ENCODE results near the gene MGAT4B. TPM values are rescaled to one million over a fixed set of nuclear protein-coding genes. Genes with fewer than 3 reads are reported as not detected.

MGAT4B gene
- total and polyA plus RNA-seq, 2 of the 13 experiments (the other 11 are each of a cell fraction or from before 2014, with no cell fraction given), result 93.5 to 130 TPM

DNA sequence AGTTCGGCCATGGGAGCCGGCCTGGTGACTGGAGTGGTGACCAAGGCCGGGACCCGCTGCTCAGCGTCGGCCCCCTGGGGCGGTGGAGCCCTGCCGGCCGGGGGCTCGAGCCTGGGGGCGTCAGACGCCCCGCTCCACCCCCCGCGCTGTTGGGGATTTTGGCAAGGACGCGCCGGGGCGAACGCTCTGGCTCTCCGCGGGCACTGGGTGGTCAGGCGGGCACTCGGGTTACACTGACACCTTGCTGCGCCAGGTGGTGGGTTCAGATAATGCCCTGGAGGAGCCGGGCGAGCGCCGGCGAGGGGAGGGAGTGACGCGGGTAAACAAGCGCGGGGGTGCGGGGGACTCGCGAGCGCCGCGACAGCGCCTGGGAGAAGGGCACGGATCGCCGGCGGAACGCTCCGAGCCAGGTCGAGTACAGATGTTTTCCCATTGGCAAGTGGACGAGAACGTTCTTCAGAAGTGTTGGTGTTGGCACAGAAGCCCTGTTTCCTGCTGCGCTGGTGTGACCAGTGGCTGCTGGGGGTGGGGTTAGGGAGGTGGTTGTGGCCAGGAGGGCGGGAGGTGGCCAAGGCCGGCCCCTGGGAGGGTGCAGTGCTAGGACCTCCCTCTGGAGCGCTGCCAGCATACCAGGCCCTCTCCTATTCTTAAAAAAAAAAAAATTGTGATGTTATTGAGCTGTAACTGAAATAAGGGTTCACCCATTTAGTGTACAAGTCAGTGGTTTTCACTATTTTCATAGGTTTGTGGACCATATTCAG lies 14.8 kb upstream of the MGAT4B start (continued):
- TF ChIP-seq ZSCAN12 (CRISPR knock-in tag; IDR thresholded peaks at IDR 0.05), result no peak
- TF ChIP-seq, protein P1, sequence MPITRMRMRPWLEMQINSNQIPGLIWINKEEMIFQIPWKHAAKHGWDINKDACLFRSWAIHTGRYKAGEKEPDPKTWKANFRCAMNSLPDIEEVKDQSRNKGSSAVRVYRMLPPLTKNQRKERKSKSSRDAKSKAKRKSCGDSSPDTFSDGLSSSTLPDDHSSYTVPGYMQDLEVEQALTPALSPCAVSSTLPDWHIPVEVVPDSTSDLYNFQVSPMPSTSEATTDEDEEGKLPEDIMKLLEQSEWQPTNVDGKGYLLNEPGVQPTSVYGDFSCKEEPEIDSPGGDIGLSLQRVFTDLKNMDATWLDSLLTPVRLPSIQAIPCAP (CRISPR knock-in tag; IDR thresholded peaks at IDR 0.05; ENCODE audit: low read depth), result no peak
- TF ChIP-seq ZNF546 (CRISPR knock-in tag; conservative IDR thresholded peaks at IDR 0.05), result no peak
- no peak for TF ChIP-seq THAP11 (CRISPR knock-in tag; IDR thresholded peaks at IDR 0.05)
- TF ChIP-seq, protein P2, sequence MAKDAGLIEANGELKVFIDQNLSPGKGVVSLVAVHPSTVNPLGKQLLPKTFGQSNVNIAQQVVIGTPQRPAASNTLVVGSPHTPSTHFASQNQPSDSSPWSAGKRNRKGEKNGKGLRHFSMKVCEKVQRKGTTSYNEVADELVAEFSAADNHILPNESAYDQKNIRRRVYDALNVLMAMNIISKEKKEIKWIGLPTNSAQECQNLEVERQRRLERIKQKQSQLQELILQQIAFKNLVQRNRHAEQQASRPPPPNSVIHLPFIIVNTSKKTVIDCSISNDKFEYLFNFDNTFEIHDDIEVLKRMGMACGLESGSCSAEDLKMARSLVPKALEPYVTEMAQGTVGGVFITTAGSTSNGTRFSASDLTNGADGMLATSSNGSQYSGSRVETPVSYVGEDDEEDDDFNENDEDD (CRISPR knock-in tag; IDR thresholded peaks at IDR 0.05; ENCODE audit: borderline replicate concordance), result no peak
- no peak; the same call in 1 of the 2 replicates for TF ChIP-seq MXD4 (CRISPR knock-in tag; IDR thresholded peaks at IDR 0.05)
- 0 out of 2 replicates have a peak, but pooled peaks have one; percentile 49 for TF ChIP-seq KLF12 (CRISPR knock-in tag; IDR thresholded peaks at IDR 0.05; ENCODE audit: borderline replicate concordance)
- no peak for TF ChIP-seq CHD4 (IDR thresholded peaks at IDR 0.05; ENCODE audit: borderline replicate concordance, low read length)
- TF ChIP-seq, protein P3, sequence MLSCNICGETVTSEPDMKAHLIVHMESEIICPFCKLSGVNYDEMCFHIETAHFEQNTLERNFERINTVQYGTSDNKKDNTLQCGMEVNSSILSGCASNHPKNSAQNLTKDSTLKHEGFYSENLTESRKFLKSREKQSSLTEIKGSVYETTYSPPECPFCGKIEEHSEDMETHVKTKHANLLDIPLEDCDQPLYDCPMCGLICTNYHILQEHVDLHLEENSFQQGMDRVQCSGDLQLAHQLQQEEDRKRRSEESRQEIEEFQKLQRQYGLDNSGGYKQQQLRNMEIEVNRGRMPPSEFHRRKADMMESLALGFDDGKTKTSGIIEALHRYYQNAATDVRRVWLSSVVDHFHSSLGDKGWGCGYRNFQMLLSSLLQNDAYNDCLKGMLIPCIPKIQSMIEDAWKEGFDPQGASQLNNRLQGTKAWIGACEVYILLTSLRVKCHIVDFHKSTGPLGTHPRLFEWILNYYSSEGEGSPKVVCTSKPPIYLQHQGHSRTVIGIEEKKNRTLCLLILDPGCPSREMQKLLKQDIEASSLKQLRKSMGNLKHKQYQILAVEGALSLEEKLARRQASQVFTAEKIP (CRISPR knock-in tag; IDR thresholded peaks at IDR 0.05; ENCODE audit: borderline replicate concordance), result no peak
- no peak for TF ChIP-seq MEIS1 (CRISPR knock-in tag; IDR thresholded peaks at IDR 0.05; ENCODE audit: borderline replicate concordance)
- TF ChIP-seq KDM3A (CRISPR knock-in tag; IDR thresholded peaks at IDR 0.05; ENCODE audit: low read depth), result no peak
- TF ChIP-seq GATAD1 (CRISPR knock-in tag; IDR thresholded peaks at IDR 0.05), result no peak
- no peak for TF ChIP-seq ZMYM3 (CRISPR knock-in tag; IDR thresholded peaks at IDR 0.05)
- no peak for TF ChIP-seq ZNF496 (CRISPR knock-in tag; IDR thresholded peaks at IDR 0.05; ENCODE audit: insufficient replicate concordance)
- TF ChIP-seq, protein P4, sequence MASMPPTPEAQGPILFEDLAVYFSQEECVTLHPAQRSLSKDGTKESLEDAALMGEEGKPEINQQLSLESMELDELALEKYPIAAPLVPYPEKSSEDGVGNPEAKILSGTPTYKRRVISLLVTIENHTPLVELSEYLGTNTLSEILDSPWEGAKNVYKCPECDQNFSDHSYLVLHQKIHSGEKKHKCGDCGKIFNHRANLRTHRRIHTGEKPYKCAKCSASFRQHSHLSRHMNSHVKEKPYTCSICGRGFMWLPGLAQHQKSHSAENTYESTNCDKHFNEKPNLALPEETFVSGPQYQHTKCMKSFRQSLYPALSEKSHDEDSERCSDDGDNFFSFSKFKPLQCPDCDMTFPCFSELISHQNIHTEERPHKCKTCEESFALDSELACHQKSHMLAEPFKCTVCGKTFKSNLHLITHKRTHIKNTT (CRISPR knock-in tag; IDR thresholded peaks at IDR 0.05), result no peak
- TF ChIP-seq PHF8 (CRISPR knock-in tag; IDR thresholded peaks at IDR 0.05), result no peak
- TF ChIP-seq, protein P5, sequence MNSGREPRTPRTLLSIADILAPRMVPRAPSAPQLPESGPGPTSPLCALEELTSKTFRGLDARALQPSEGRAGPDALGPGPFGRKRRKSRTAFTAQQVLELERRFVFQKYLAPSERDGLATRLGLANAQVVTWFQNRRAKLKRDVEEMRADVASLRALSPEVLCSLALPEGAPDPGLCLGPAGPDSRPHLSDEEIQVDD (CRISPR knock-in tag; IDR thresholded peaks at IDR 0.05; ENCODE audit: borderline replicate concordance), result no peak
- TF ChIP-seq ZNF253 (CRISPR knock-in tag; IDR thresholded peaks at IDR 0.05; ENCODE audit: borderline replicate concordance), result no peak
- no peak for TF ChIP-seq ZNF30 (CRISPR knock-in tag; IDR thresholded peaks at IDR 0.05)
- TF ChIP-seq, protein P6, sequence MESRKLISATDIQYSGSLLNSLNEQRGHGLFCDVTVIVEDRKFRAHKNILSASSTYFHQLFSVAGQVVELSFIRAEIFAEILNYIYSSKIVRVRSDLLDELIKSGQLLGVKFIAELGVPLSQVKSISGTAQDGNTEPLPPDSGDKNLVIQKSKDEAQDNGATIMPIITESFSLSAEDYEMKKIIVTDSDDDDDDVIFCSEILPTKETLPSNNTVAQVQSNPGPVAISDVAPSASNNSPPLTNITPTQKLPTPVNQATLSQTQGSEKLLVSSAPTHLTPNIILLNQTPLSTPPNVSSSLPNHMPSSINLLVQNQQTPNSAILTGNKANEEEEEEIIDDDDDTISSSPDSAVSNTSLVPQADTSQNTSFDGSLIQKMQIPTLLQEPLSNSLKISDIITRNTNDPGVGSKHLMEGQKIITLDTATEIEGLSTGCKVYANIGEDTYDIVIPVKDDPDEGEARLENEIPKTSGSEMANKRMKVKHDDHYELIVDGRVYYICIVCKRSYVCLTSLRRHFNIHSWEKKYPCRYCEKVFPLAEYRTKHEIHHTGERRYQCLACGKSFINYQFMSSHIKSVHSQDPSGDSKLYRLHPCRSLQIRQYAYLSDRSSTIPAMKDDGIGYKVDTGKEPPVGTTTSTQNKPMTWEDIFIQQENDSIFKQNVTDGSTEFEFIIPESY (CRISPR knock-in tag; IDR thresholded peaks at IDR 0.05), result no peak
- TF ChIP-seq AHR (CRISPR knock-in tag; IDR thresholded peaks at IDR 0.05), result no peak

Measured in HepG2 (cell line).